GM18870 (cell line): ENCODE measurements around the gene SEPTIN11.

Experiments used
- ATAC-seq: cut with Tn5 transposase; IDR thresholded peaks from one replicate; pipeline ENCODE4 v1.9.1; 2021; ENCODE audit warnings: moderate library complexity; ENCODE audit not compliant: unreplicated experiment

Gene SEPTIN11

DNA sequence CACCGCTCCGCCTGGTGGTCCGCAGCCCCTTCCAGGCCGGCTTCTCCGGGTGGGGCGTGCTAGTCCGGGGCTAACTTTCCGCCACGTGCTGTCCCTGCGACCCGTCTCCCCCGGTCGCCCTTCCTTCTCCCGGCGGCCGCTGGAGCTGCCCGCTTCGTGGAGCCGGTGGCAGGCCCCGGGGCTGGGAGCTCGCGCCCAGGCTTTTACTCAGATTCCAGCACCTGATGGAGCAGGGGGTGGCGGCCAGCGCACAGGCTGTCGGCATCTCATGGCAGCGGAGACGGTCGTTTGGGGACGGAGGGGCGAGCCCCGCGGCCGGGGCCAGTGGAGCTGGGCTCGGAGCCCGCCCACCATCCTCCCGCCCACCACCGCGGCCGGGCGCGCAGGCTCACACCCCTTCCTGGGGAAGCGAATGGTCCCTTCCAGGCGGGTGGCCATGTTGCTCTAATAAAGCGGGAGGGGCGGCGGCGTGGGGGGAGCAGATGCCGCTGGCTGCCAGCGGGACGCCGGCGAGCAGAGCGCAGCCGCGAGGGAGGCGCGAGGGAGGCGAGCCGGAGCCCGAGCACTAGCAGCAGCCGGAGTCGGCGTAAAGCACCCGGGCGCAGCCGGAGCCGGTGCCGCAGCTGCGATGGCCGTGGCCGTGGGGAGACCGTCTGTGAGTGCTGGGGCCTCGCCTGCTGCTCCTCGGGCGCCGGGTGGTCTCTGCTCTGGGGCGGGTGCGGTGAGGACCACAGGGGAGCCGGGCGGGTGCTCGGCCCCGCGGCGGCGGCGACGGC lies at the start of gene SEPTIN11:
SEPTIN11 (plus strand) TSS at position 477 of the 776 bp plus-strand sequence; CDS start at position 629, 152 bp downstream.
- ATAC-seq, result peak; percentile 51

- ATAC-seq, result no peak
These were observed 47.2 kb upstream of the SEPTIN11 start for GRCh38 chr4:76902233-76902890.

DNA sequence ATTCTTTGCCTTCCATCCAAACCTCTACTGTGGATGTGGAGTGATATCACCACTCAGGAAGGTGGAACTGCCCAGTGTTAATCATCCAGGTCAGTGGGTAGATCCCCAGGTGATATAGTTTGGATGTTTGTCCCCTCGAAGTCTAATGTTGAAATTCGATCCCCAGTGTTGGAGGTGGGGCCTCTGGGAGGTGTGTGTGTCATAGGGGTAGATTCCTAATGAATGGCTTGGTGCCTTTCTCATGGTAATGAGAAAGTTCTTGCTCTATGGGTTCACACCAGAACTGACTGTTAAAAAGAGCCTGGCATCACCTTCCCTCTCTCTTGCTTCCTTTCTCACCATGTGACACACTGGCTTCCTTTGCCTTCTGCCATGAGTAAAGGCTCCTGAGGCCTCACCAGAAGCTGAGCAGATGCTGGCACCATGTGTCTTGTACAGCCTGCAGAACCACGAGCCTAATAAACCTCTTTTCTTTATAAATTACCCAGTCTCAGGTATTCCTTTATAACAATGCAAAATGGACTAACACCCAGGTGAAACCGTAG lies 44.8 kb upstream of the SEPTIN11 start:
- ATAC-seq, result no peak

DNA sequence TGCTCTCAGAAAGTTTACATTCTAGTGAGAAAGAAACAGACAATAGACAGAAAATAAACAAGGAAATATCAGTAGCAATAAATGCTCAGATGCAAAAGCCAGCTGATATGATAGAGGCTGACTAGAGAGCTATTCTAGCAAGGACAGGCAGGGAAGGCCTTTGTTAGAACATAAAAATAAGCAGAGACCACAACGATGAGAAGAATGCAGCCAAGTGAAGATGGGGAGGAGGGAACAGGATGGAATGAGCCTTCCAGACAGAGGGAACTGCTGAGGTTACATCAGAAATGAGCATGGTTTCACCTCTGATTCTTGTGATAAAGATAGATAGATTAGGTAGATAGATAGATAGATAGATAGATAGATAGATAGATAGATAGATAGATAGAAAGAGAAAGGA lies 44.0 kb upstream of the SEPTIN11 start:
- no peak for ATAC-seq

GRCh38 chr4:76909711-76910110 lies 39.8 kb upstream of the SEPTIN11 start:
- ATAC-seq, result no peak

- ATAC-seq, result no peak
These were observed 28.8 kb upstream of the SEPTIN11 start for GRCh38 chr4:76920715-76921114.

GRCh38 chr4:76923619-76924357 lies 25.8 kb upstream of the SEPTIN11 start:
- ATAC-seq, result no peak

GRCh38 chr4:76926841-76927240 lies 22.7 kb upstream of the SEPTIN11 start:
- ATAC-seq, result no peak

GRCh38 chr4:76930685-76931084 lies 18.9 kb upstream of the SEPTIN11 start:
- no peak for ATAC-seq

- no peak for ATAC-seq
These were observed 18.5 kb upstream of the SEPTIN11 start for GRCh38 chr4:76931087-76931486.

DNA sequence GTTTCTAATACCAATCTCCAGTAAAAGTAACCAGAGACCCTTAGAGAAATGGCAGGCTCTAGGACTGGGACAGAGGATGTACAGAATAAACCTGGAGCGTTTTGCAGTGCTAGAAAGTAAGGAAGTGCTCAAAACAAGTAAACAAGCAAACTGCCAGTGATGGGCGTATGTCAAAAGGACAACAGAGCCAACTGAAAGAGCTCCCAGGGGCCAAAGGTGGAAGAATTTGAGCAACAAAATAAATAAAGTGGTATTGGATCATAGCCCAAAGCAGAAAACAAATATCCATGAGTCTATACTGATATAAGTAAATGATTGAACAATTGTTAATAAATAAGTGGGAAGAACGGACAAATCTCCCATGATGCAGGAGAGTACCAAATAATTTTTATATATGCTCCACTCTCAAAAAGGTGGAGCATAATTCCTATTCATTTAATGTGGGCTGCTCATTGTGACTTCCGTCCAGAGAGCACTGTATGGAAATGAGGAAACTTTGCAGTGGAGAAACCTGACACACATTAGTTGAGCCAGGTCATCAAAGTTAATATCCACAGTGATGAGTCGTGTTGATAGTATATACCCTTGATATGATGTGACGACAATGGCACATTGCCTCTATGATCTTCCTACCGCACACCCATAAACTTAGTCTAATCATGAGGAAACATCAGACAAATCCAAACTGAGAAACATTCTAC lies 17.8 kb upstream of the SEPTIN11 start:
- ATAC-seq, result no peak

DNA sequence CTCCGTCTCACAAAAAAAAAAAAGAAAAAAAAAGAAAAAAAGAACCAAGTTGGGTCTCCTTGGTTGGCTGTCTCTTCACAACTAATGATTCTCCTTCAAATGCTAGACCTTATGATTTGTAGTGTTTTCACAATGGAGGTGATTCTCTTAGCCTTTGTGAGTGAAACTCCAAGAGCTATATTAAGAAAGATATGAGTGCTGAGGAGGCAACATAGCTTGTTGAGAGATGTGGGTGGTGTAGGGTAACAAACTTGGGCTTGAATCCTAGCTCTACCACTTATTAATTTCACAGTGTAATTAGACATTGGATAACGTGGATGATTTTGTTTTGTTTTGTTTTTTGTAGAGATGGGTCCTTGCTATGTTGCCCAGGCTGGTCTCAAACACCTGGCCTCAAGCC lies 10.4 kb upstream of the SEPTIN11 start:
- ATAC-seq, result no peak

DNA sequence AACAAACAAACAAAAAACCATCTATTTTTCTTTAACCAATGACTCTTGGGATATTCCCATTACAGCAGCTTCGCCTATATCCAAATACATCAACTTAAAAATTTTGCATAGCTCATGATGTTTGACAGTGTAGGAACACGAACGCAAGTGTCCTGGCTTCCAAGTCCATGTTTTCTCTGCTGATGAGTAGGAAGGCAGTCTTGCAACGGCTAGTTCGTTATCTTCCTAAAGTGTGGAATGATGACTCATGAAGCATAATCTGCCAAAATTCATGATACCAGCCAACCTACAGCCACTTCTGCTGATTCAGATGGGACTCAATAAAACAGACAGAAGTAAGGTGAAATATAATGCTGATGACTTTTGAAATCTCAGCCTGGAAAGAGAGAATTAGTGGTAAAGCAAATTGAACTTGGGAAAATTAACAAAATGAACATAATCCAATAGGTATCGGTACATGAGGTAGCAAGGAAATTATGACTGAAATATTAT lies 6.4 kb upstream of the SEPTIN11 start:
- ATAC-seq, result no peak

DNA sequence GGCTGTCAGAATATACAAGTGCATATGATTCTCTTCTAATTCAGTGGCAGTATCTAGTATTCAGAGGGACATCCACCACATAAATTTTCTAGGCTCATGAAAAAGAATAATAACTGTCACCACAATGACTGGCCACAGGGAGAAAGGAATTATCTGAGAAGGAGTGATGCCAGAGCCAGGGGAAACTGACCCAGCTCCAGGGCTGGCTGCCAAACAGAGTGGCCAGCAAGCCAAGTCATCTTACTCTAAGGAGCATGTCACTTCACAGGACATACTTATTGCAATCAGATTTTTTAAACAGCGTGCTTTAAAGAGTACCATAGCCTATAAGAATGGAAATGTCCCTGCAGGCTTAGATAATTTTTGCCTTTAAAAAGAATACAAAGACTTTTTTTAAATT lies 5.8 kb upstream of the SEPTIN11 start:
- no peak for ATAC-seq

- ATAC-seq, result no peak
These were observed 2.2 kb upstream of the SEPTIN11 start for GRCh38 chr4:76947369-76947768.

- ATAC-seq, result peak; percentile 43
These were observed 893 bp upstream of the SEPTIN11 start for GRCh38 chr4:76948443-76949275.

- ATAC-seq, result peak; percentile 13
These were observed 752 bp downstream of the SEPTIN11 start for GRCh38 chr4:76950052-76950955.

GRCh38 chr4:76950956-76951671 lies 1.6 kb downstream of the SEPTIN11 start:
- ATAC-seq, result no peak
